ENCODE results near the gene RNF11.

GRCh38 chr1:51316113-51316845, 80.2 kb downstream of the RNF11 start:
- TF ChIP-seq POLR2A (IDR thresholded peaks at IDR 0.05) (no peak), CTCF (IDR thresholded peaks at IDR 0.05) (no peak)

Measured in heart left ventricle (tissue), 13 donors.